Measurements from ENCODE around the gene ERG. TPM values are rescaled to one million over a fixed set of nuclear protein-coding genes. Genes with fewer than 3 reads are reported as not detected.

ERG gene, protein sequence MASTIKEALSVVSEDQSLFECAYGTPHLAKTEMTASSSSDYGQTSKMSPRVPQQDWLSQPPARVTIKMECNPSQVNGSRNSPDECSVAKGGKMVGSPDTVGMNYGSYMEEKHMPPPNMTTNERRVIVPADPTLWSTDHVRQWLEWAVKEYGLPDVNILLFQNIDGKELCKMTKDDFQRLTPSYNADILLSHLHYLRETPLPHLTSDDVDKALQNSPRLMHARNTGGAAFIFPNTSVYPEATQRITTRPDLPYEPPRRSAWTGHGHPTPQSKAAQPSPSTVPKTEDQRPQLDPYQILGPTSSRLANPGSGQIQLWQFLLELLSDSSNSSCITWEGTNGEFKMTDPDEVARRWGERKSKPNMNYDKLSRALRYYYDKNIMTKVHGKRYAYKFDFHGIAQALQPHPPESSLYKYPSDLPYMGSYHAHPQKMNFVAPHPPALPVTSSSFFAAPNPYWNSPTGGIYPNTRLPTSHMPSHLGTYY
- polyA plus RNA-seq (2013, experiment 1 of 2) = 1.5 TPM
- polyA plus RNA-seq (2013, experiment 2 of 2) = 1.3 TPM

DNA sequence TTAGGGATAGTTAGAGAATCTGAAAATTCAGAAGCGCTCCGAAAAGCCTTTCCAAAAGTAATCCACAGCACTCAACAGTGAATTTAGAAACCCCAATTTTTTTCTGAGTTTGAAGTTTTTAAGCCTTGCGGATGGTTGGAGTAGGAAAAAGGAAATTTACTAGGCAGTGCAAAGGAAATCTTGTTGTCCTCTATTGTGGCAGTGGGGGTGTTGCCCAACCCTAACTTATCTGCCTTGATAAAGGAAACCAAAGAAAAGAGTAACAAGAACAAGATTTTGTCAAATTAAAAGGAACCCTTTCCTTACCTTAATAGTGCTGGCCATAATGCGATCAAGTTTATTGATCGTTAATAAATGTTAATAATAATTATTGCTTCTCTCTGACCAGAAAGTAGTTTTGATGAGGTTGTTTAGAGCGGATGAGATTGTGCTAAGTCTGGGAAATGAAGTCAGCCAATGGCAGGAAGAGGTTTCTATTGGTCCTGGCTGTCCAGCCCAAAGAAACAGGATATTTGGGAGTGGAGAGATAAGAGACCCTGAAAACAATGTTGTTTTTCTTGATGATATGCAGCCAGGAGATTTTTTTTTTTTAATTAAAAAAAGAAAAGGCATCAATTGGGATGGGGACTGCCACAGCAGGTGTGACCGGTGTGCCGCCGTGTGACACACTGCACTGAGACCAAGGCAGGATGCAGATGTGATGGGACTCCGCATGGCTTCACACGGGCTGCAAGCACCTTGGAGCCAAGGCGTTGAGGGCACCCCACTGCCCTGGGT lies at the start of gene ERG:
ERG (minus strand) TSS at position 421 of the 777 bp plus-strand sequence; CDS start at position 324, 97 bp downstream.
- Histone ChIP-seq H3K9me3 (ENCODE audit: insufficient read depth, low read depth, low read length) (no peaks in the 10 kb centered on the region), H3K9ac (ENCODE audit: low read depth, low read length) (no peak within 1 kb of the TSS), H3K36me3 (ENCODE audit: insufficient read depth, low read length) (no peaks in the 10 kb centered on the region), H3K27ac (ENCODE audit: low read depth, low read length) (no peak within 1 kb of the TSS), H3K4me1 (ENCODE audit: insufficient read depth, low read length) (peaks cover 18% of the 10 kb centered on the region), H3K27me3 (ENCODE audit: insufficient read depth, low read length) (no peaks in the 10 kb centered on the region), H3K4me3 (ENCODE audit: low read length) (no peak within 1 kb of the TSS)
- WGBS = 92% methylated on average over 10 of the region's 12 CpGs

DNA sequence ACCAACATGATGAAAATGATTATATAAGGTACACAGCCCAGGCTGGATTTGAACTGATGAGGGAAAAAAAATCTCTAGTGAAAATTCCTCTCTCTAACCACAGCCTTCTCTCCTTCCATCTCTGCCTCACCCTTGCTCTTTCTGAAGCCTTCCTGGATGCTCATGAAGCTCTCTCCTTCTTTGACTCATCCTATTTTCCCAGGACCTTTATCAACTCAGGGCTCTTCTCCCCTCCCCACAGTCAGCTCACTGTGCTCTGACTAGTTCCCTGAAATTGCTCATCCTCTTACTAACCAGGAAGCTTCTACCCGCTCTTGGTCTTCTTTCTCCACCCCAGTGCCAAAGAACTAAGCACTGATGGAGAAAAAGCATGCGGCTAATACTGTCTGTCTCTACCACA lies 46.4 kb upstream of the ERG start:
- H3K9ac ChIP-seq (ENCODE audit: low read depth, low read length) = no peak overlapping the region
- 92% methylated on average over 2 of the region's 2 CpGs for WGBS

DNA sequence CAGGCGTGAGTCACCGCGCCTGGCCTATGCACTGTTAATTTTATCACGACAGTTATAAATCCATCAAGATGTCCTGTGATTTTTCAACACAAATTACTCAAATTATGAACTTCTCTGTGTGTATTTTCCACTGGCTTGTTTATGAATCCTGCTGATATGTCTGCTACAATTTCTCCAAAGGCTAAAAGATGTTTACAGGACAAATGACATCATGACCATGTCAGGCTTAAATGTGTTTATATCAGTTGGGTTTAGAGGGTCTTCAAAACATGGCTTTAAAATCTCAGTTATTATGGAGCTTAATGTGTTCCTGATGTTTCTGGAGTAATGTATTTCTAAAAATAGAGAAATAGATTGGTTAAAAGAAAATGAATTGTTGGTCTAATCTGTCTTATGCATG lies 44.0 kb upstream of the ERG start:
- Histone ChIP-seq H3K4me3 (ENCODE audit: low read length) (no peak overlapping the region), H3K9me3 (ENCODE audit: insufficient read depth, low read depth, low read length) (no peaks in the 10 kb centered on the region), H3K27me3 (ENCODE audit: insufficient read depth, low read length) (no peaks in the 10 kb centered on the region), H3K4me1 (ENCODE audit: insufficient read depth, low read length) (no peaks in the 10 kb centered on the region), H3K9ac (ENCODE audit: low read depth, low read length) (no peak overlapping the region), H3K27ac (ENCODE audit: low read depth, low read length) (no peak overlapping the region), H3K36me3 (ENCODE audit: insufficient read depth, low read length) (no peaks in the 10 kb centered on the region)
- 96% methylated on average over 4 of the region's 4 CpGs for WGBS

More for the DNA sequence above, 46.4 kb upstream of the ERG start:
- H3K27ac ChIP-seq (ENCODE audit: low read depth, low read length) = no peak overlapping the region
- no peaks in the 10 kb centered on the region for H3K4me1 ChIP-seq (ENCODE audit: insufficient read depth, low read length)
- no peaks in the 10 kb centered on the region for H3K9me3 ChIP-seq (ENCODE audit: insufficient read depth, low read depth, low read length)
- no peaks in the 10 kb centered on the region for H3K27me3 ChIP-seq (ENCODE audit: insufficient read depth, low read length)
- no peak overlapping the region for H3K4me3 ChIP-seq (ENCODE audit: low read length)
- H3K36me3 ChIP-seq (ENCODE audit: insufficient read depth, low read length) = no peaks in the 10 kb centered on the region

DNA sequence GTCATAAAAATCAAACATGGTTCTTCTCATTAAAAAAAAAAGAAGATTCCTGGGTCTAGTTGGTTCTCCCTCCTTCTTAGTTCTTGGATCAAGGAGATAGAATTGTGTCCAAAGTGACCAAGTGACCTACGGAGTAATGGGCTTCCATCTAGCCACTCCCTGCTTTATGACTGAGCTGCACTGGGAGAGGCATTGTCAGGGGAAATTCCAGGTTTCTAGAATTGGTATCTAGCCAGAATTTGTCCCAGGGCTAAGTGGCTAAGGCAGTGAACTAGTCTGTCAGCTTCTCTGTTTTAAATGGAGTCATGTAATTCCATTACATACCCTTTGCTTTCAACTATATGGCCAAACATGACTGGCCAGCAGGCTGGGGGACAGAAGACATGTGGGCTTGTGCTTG lies 40.1 kb upstream of the ERG start:
- Histone ChIP-seq H3K9me3 (ENCODE audit: insufficient read depth, low read depth, low read length) (no peaks in the 10 kb centered on the region), H3K36me3 (ENCODE audit: insufficient read depth, low read length) (no peaks in the 10 kb centered on the region), H3K9ac (ENCODE audit: low read depth, low read length) (no peak overlapping the region), H3K27ac (ENCODE audit: low read depth, low read length) (no peak overlapping the region), H3K4me3 (ENCODE audit: low read length) (no peak overlapping the region), H3K4me1 (ENCODE audit: insufficient read depth, low read length) (peaks cover 6% of the 10 kb centered on the region; the same call in 1 of the 2 replicates), H3K27me3 (ENCODE audit: insufficient read depth, low read length) (no peaks in the 10 kb centered on the region)
- 95% methylated on average over 1 of the region's 1 CpG for WGBS

DNA sequence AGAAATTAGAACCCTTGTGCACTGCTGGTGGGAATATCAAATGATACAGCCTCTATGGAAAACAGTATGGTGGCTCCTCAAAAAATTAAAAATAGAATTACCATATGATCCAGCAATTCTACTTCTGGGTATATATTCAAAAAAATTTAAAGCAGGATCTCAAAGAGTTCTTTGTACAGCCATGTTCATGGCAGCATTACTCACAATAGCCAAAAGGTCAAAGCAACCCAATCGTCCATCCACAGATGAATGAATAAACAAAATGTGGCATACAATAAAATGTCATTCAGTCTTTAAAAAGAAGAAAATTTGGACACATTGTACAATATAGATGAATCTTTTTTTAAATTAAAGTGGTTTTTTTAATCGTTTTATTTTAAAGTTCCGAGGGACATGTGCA lies 36.3 kb upstream of the ERG start:
- WGBS = 100% methylated on average over 2 of the region's 3 CpGs
- no peak overlapping the region for H3K9ac ChIP-seq (ENCODE audit: low read depth, low read length)
- peaks cover 13% of the 10 kb centered on the region for H3K4me1 ChIP-seq (ENCODE audit: insufficient read depth, low read length)
- H3K27me3 ChIP-seq (ENCODE audit: insufficient read depth, low read length) = no peaks in the 10 kb centered on the region
- no peaks in the 10 kb centered on the region for H3K36me3 ChIP-seq (ENCODE audit: insufficient read depth, low read length)
- no peaks in the 10 kb centered on the region for H3K9me3 ChIP-seq (ENCODE audit: insufficient read depth, low read depth, low read length)
- no peak overlapping the region for H3K27ac ChIP-seq (ENCODE audit: low read depth, low read length)
- H3K4me3 ChIP-seq (ENCODE audit: low read length) = no peak overlapping the region

DNA sequence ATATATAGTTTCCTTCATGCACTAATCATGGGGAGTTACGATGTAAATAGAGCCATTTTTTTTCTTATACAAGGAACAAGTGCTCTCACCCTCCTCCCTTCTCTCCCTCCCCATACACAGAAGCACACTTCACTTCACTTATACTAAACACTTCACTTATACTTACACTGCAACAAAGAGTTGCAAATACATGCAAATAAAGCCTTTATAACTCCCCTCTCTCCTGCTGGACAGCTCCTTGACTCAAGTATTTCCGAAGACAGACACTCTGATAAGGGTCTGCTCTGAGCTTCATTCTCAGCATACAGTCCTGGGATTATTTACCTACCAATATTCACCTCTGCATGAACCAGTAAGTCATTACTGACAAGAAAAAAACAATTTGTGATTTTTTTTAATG lies 35.6 kb upstream of the ERG start:
- peaks cover 13% of the 10 kb centered on the region for H3K4me1 ChIP-seq (ENCODE audit: insufficient read depth, low read length)
- no peaks in the 10 kb centered on the region for H3K27me3 ChIP-seq (ENCODE audit: insufficient read depth, low read length)
- no peak overlapping the region for H3K4me3 ChIP-seq (ENCODE audit: low read length)
- WGBS = 58% methylated on average over 2 of the region's 2 CpGs
- H3K27ac ChIP-seq (ENCODE audit: low read depth, low read length) = no peak overlapping the region
- H3K36me3 ChIP-seq (ENCODE audit: insufficient read depth, low read length) = no peaks in the 10 kb centered on the region
- H3K9me3 ChIP-seq (ENCODE audit: insufficient read depth, low read depth, low read length) = no peaks in the 10 kb centered on the region
- no peak overlapping the region for H3K9ac ChIP-seq (ENCODE audit: low read depth, low read length)

DNA sequence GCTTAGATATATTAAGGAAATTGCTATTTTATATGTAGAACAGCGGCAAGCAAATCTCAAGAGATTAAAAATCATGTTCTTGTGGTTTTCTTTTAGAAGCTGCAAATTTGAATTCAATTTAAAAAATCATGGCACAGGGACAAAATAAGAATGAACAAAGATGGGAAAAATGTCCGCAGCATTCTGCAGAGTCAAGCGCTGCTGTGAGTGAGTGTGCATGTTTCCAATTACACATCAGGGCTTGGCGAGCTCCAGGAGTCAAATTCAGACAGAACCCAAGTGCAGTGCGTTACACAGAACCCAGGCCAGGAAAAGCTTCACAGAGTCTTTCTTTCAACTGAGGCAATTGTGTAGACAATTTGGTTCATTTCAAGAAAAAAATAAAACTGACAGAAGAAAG lies 33.3 kb upstream of the ERG start:
- Histone ChIP-seq H3K4me1 (ENCODE audit: insufficient read depth, low read length) (peaks cover 13% of the 10 kb centered on the region), H3K27ac (ENCODE audit: low read depth, low read length) (no peak overlapping the region), H3K27me3 (ENCODE audit: insufficient read depth, low read length) (no peaks in the 10 kb centered on the region), H3K4me3 (ENCODE audit: low read length) (no peak overlapping the region), H3K36me3 (ENCODE audit: insufficient read depth, low read length) (no peaks in the 10 kb centered on the region), H3K9me3 (ENCODE audit: insufficient read depth, low read depth, low read length) (no peaks in the 10 kb centered on the region), H3K9ac (ENCODE audit: low read depth, low read length) (no peak overlapping the region)
- 92% methylated on average over 5 of the region's 5 CpGs for WGBS

DNA sequence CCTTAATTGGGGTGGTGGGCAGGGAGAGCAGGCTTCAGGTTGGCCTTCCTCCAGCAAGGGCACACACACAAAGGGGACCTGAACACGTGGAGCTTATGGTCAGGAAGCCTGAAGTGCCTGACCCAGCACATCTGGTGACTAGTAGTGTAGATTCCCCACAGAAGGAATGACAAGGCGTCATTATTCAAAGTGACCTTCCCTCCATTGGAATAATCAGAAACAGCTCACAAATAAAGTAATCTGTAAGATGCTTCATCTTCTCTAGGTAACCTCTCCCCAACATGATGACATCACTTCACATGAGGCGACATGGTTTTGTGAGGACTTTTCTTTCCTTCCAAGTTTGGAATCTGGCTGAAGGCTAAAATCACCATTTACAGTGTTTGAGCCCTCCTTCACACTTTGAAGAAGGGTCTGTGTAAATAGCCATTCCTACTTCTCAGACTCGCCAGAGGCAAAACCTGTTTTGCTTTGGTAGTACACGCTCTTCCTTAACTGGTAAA lies 32.8 kb upstream of the ERG start:
- no peak overlapping the region for H3K9ac ChIP-seq (ENCODE audit: low read depth, low read length)
- H3K36me3 ChIP-seq (ENCODE audit: insufficient read depth, low read length) = no peaks in the 10 kb centered on the region
- no peaks in the 10 kb centered on the region for H3K27me3 ChIP-seq (ENCODE audit: insufficient read depth, low read length)
- H3K9me3 ChIP-seq (ENCODE audit: insufficient read depth, low read depth, low read length) = no peaks in the 10 kb centered on the region
- H3K4me1 ChIP-seq (ENCODE audit: insufficient read depth, low read length) = peaks cover 13% of the 10 kb centered on the region
- H3K27ac ChIP-seq (ENCODE audit: low read depth, low read length) = no peak overlapping the region
- WGBS = 91% methylated on average over 5 of the region's 5 CpGs
- no peak overlapping the region for H3K4me3 ChIP-seq (ENCODE audit: low read length)

DNA sequence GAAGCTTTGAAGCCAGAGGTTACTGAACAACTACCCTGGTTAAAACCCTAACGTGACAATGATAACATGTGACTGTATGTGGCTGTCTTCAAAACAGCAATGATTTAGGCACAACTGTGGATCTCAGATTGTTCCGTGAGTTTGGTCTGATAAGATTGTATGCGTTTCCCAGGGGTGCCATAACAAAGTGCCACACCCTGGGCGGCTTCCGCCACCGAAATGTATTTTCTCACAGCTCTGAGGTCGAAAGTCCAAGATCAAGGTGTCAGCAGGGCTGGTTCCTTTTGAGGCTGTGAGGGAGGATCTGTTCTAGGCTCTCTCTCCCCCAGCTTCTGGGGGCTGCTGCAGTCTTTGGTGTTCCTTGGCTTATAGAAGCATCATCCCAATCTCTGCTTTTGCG lies 29.5 kb upstream of the ERG start:
- no peak overlapping the region for H3K27ac ChIP-seq (ENCODE audit: low read depth, low read length)
- no peak overlapping the region for H3K4me3 ChIP-seq (ENCODE audit: low read length)
- no peaks in the 10 kb centered on the region for H3K9me3 ChIP-seq (ENCODE audit: insufficient read depth, low read depth, low read length)
- 90% methylated on average over 8 of the region's 8 CpGs for WGBS
- H3K9ac ChIP-seq (ENCODE audit: low read depth, low read length) = no peak overlapping the region
- no peaks in the 10 kb centered on the region for H3K27me3 ChIP-seq (ENCODE audit: insufficient read depth, low read length)
- no peaks in the 10 kb centered on the region for H3K36me3 ChIP-seq (ENCODE audit: insufficient read depth, low read length)
- peaks cover 16% of the 10 kb centered on the region; the same call in 1 of the 2 replicates for H3K4me1 ChIP-seq (ENCODE audit: insufficient read depth, low read length)

DNA sequence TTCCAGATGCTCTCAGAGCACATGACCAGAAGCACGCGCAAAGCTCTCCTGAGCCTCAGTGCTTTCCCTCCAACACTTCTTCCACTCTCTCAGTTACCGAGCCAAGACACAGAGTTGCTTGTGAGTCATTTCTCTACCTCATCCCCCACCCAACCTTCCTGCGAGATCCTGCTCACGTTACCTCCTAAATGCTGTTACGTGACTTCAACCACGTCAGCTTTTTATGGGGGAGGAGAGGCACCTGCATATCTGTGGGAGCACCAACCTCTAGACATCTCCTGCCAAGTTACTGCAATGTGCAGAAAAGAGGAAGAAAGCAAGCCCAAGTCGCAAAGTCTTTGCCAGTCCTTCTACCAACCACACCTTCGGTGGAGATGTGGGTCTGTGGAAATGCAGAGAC lies 27.2 kb upstream of the ERG start:
- H3K36me3 ChIP-seq (ENCODE audit: insufficient read depth, low read length) = no peaks in the 10 kb centered on the region
- H3K9ac ChIP-seq (ENCODE audit: low read depth, low read length) = no peak overlapping the region
- 88% methylated on average over 9 of the region's 9 CpGs for WGBS

More for the DNA sequence above, 27.2 kb upstream of the ERG start:
- Histone ChIP-seq H3K4me3 (ENCODE audit: low read length) (no peak overlapping the region), H3K4me1 (ENCODE audit: insufficient read depth, low read length) (peaks cover 9% of the 10 kb centered on the region; the same call in 1 of the 2 replicates), H3K27me3 (ENCODE audit: insufficient read depth, low read length) (no peaks in the 10 kb centered on the region), H3K9me3 (ENCODE audit: insufficient read depth, low read depth, low read length) (no peaks in the 10 kb centered on the region), H3K27ac (ENCODE audit: low read depth, low read length) (no peak overlapping the region)

Data from HUES64 (cell line).